ENCODE measurements around the gene TRIP11.

DNA sequence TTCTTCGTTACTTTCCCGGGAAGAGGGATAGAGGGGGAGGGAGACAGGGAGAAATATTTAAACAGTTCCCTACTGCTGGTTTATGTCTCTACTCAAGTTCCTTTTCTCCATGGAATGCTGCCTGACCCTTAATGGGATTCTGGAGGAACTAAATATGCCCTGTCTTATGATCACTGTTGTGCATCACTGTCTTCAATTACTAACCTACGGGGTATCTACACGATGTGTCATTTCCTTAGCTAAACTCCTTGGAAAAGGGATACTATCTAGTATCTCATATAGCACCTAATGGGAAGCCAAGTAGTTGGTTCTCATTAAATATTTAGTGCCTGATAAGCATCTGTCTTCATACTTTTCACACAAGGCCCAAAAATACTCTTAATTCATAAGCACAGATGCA lies 54.9 kb downstream of the TRIP11 start:
- TF ChIP-seq POLR2AphosphoS5 (IDR thresholded peaks at IDR 0.05) (no peak), POLR2A (IDR thresholded peaks at IDR 0.05) (no peak), CTCF (IDR thresholded peaks at IDR 0.05) (no peak), EP300 (IDR thresholded peaks at IDR 0.05) (no peak)
